Mesothelial cell of epicardium (in vitro differentiated cells): Measurements from ENCODE around the gene GANAB. TPM values are rescaled to one million over a fixed set of nuclear protein-coding genes. Genes with fewer than 3 reads are reported as not detected.

Experiments used
- DNase-seq, 2 experiments: peaks; one replicate each; pipeline ENCODE4 v3.0.0; 2021; ENCODE audit warnings: low spot score in 2 of 2; ENCODE audit not compliant: unreplicated experiment in 2 of 2
- H3K27ac Mint-ChIP-seq: 2 replicates; pipeline ENCODE4 v1.8.0; 2021; ENCODE audit warnings: mixed read lengths
- H3K27me3 Mint-ChIP-seq: 2 replicates; pipeline ENCODE4 v1.8.0; 2021; ENCODE audit warnings: low read depth, mixed read lengths
- H3K36me3 Mint-ChIP-seq: 2 replicates; pipeline ENCODE4 v1.8.0; 2021; ENCODE audit warnings: mixed read lengths
- H3K4me1 Mint-ChIP-seq: 2 replicates; pipeline ENCODE4 v1.8.0; 2021; ENCODE audit warnings: mixed read lengths
- H3K4me3 Mint-ChIP-seq: 2 replicates; pipeline ENCODE4 v1.8.0; 2021; ENCODE audit warnings: mild to moderate bottlenecking, moderate library complexity, mixed read lengths
- H3K9me3 Mint-ChIP-seq: 2 replicates; pipeline ENCODE4 v1.8.0; 2021; ENCODE audit warnings: mixed read lengths
- total RNA-seq: library from RNA; stranded (reverse); gene quantifications from 3 replicates; pipeline ENCODE4 v1.2.1, GENCODE V29; 2021
- TF ChIP-seq, protein P1 (sequence below): fragments of 200-600 bp; sonication (generic); IDR thresholded peaks from one replicate; pipeline ENCODE4 v1.5.0; 2021; ENCODE audit warnings: antibody characterized with exemption; ENCODE audit not compliant: unreplicated experiment

The GANAB gene
- total RNA-seq, 1 donor from 2014 or later = 324 TPM

GRCh38 chr11:62649486-62649885, 3.1 kb upstream of the GANAB start:
- Mint-ChIP-seq H3K36me3 (peaks cover 4% of the 10 kb centered on the region), H3K4me3 (no peak overlapping the region), H3K27me3 (no peaks in the 10 kb centered on the region), H3K27ac (no peak overlapping the region), H3K4me1 (peaks cover 25% of the 10 kb centered on the region), H3K9me3 (no peaks in the 10 kb centered on the region)
- TF ChIP-seq, protein P1, sequence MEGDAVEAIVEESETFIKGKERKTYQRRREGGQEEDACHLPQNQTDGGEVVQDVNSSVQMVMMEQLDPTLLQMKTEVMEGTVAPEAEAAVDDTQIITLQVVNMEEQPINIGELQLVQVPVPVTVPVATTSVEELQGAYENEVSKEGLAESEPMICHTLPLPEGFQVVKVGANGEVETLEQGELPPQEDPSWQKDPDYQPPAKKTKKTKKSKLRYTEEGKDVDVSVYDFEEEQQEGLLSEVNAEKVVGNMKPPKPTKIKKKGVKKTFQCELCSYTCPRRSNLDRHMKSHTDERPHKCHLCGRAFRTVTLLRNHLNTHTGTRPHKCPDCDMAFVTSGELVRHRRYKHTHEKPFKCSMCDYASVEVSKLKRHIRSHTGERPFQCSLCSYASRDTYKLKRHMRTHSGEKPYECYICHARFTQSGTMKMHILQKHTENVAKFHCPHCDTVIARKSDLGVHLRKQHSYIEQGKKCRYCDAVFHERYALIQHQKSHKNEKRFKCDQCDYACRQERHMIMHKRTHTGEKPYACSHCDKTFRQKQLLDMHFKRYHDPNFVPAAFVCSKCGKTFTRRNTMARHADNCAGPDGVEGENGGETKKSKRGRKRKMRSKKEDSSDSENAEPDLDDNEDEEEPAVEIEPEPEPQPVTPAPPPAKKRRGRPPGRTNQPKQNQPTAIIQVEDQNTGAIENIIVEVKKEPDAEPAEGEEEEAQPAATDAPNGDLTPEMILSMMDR = no peak
- DNase-seq = no peak

- no peaks in the 10 kb centered on the region for H3K9me3 Mint-ChIP-seq
- peaks cover 4% of the 10 kb centered on the region for H3K36me3 Mint-ChIP-seq
- H3K4me3 Mint-ChIP-seq = no peak overlapping the region
- no peak for DNase-seq
- H3K27me3 Mint-ChIP-seq = no peaks in the 10 kb centered on the region
- no peak overlapping the region for H3K27ac Mint-ChIP-seq
- TF ChIP-seq, protein P1 = no peak
- peaks cover 25% of the 10 kb centered on the region for H3K4me1 Mint-ChIP-seq
These were observed 2.6 kb upstream of the GANAB start for GRCh38 chr11:62648967-62649364.

- Mint-ChIP-seq H3K4me3 (no peak overlapping the region), H3K27ac (no peak overlapping the region)
These were observed 2.0 kb upstream of the GANAB start for GRCh38 chr11:62648185-62648966.

DNA sequence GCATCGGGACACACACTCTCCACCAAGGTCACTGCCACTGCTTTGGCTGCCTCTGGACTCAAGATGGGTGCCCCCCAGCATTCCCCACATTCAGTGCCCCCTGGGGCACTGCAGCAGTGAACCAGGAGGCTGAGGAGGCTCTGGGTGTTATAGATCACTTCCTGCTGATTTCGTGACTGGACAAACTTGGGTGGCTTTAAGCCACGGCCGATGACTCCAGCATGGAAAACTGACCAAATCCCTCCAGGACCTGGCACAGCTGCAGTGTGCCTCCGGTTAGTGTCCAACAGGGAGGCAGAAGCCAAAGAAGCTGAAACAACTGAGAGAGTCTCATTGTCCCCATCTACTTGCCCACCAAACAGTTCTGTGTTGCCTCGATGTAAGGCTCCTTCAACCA, 1.2 kb upstream of the GANAB start:
- Mint-ChIP-seq H3K27ac (no peak overlapping the region), H3K36me3 (peaks cover 4% of the 10 kb centered on the region), H3K4me3 (no peak overlapping the region), H3K9me3 (no peaks in the 10 kb centered on the region), H3K4me1 (peaks cover 19% of the 10 kb centered on the region), H3K27me3 (no peaks in the 10 kb centered on the region)
- DNase-seq = no peak
- TF ChIP-seq, protein P1 = no peak

More at GRCh38 chr11:62648185-62648966, 2.0 kb upstream of the GANAB start:
- no peaks in the 10 kb centered on the region for H3K9me3 Mint-ChIP-seq
- H3K27me3 Mint-ChIP-seq = no peaks in the 10 kb centered on the region
- TF ChIP-seq, protein P1 = no peak
- DNase-seq = no peak
- H3K4me1 Mint-ChIP-seq = peaks cover 22% of the 10 kb centered on the region
- H3K36me3 Mint-ChIP-seq = peaks cover 4% of the 10 kb centered on the region

- peaks cover 4% of the 10 kb centered on the region for H3K36me3 Mint-ChIP-seq
- peak overlapping the region; percentile 92 for H3K4me3 Mint-ChIP-seq
- peaks cover 15% of the 10 kb centered on the region for H3K4me1 Mint-ChIP-seq
- peak overlapping the region; percentile 96 for H3K27ac Mint-ChIP-seq
- H3K9me3 Mint-ChIP-seq = no peaks in the 10 kb centered on the region
- no peak for DNase-seq
- H3K27me3 Mint-ChIP-seq = no peaks in the 10 kb centered on the region
- TF ChIP-seq, protein P1 = no peak
These were observed 604 bp upstream of the GANAB start for GRCh38 chr11:62646825-62647608.
